Prostate gland (tissue), 2 donors: Measurements from ENCODE around the gene PPM1G.

ENCODE experiments used
- POLR2A ChIP-seq: fragments of 450-650 bp; IDR thresholded peaks from one replicate; pipeline ENCODE4 v1.6.1; 2016; ENCODE audit warnings: antibody characterized with exemption, mild to moderate bottlenecking
- POLR2AphosphoS5 ChIP-seq: sonication (generic); formaldehyde crosslinking; IDR thresholded peaks from one replicate; pipeline ENCODE4 v1.6.1; 2017; ENCODE audit warnings: antibody characterized with exemption
- TF ChIP-seq, protein P1 (sequence below), 4 experiments: fragments of 200-600 bp in 2 of 4; fragments of 450-650 bp in 2 of 4; sonication (generic) in 2 of 4; IDR thresholded peaks; 1 replicate in 3 of 4; 2 replicates in 1 of 4; pipeline ENCODE4 v1.5.1; 2016 to 2019; ENCODE audit warnings: antibody characterized with exemption in 4 of 4, mild to moderate bottlenecking in 2 of 4, moderate library complexity in 2 of 4

GRCh38 chr2:27431395-27431794 is 22.0 kb upstream of the PPM1G start:
- TF ChIP-seq, protein P1, sequence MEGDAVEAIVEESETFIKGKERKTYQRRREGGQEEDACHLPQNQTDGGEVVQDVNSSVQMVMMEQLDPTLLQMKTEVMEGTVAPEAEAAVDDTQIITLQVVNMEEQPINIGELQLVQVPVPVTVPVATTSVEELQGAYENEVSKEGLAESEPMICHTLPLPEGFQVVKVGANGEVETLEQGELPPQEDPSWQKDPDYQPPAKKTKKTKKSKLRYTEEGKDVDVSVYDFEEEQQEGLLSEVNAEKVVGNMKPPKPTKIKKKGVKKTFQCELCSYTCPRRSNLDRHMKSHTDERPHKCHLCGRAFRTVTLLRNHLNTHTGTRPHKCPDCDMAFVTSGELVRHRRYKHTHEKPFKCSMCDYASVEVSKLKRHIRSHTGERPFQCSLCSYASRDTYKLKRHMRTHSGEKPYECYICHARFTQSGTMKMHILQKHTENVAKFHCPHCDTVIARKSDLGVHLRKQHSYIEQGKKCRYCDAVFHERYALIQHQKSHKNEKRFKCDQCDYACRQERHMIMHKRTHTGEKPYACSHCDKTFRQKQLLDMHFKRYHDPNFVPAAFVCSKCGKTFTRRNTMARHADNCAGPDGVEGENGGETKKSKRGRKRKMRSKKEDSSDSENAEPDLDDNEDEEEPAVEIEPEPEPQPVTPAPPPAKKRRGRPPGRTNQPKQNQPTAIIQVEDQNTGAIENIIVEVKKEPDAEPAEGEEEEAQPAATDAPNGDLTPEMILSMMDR (IDR thresholded peaks at IDR 0.05), result no peak
- TF ChIP-seq POLR2A (no peak), POLR2AphosphoS5 (no peak)
